NCI-H526 (cell line): Measurements from ENCODE around the gene CRYBA4.
A peak's percentile ranks its signal among the peaks of the same experiment; 100 is the strongest.

Experiments used
- DNase-seq, 2 experiments: peaks; one replicate each; lab custom pipeline; 2025; lab: John Stamatoyannopoulos, UW

CRYBA4 gene

DNA sequence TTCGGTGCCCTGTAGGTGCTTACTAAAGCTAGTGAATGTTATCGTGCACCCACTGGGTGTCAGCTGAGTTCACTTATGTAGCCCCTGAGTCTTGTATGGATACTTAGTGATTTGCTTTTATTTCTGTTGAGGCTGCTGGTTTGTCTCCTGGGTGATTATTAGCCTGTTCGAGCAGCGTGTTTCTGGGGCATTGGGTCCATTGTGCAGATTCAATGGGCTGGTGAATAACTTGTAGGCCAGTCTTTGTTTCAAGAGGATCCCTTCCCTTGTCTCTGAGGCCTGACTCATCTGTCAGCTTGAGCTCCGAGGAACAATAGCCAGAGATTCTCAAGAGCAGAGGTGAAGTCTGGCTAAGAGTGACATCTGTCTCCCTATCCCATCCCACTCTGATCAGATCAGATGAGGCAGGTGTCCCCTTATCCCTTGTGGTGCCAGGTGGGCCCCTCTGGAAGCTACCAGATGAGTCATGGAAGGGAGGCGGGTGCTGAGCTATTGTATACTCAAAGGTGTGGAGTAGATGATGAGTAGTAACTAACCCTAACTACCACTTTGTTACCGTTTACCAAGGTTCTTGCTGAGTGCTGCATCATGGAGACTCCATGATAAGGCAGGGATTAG is 39.3 kb downstream of the CRYBA4 start:
- DNase-seq = no peak

DNA sequence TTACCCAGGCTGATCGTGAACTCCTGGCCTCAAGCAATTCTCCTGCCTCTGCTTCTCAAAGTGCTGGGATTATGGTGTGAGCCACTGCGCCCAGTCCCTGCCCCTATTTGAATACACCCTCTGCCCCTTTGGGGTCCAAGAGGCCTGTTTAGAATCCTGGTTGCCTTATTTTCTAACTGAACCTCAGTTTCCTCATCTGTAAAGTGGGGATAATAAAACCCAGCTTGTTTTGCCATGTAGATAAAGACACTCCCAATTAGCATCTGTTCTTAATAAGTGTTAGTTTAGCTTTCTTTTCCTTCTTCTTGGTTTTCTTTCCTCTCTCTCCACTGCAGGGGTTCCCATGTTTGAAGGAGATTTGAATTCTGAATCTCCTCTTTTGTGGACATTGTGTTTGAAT is 40.4 kb downstream of the CRYBA4 start:
- DNase-seq = no peak

DNA sequence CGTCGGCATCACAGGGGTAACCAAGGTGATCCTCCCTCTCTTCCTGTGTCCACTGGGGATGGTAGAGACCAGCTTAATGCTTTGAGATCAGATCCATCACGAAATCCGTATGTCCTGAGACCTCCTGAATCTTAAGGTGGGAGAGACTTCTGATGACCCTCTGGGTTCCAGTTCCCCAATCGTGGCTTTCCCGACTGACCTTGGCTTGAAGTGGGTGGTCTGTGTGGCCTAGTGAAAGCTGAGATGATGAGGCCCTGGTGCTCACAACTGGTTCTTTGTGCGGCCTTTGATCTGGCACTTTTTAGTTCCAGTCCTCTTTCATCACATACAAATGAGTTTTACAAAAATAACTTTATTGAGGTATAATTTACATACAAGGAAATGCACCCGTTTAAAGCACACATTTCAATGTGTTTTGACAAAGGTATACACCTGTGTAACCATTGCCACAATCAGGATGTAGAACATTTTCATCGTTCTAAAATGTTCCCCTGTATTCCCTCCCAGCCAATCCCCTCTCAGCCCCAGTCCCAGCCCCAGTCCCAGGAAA is 41.7 kb downstream of the CRYBA4 start:
- DNase-seq = peak in 1 of 2 experiments; percentile 18

DNA sequence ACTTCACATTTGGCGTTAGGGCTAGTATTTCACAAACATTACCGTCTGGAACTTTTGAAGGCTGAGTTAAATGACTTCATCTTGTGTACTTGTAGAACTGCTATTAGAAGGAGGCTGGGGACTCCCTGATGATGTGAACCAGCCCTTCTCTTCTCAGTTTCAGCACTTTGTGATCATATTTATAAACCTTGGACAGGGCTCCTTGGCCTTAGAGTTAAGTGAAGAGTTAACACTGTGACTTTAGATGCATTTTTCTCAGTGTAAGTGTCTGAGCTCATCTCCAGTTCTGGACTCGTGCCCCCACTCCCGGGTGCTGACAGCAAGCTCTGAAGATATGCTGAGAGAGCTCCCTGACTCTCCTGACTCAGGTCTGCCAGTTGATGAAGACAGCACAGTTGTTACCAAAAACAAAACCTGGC is 44.1 kb downstream of the CRYBA4 start:
- DNase-seq = no peak

DNA sequence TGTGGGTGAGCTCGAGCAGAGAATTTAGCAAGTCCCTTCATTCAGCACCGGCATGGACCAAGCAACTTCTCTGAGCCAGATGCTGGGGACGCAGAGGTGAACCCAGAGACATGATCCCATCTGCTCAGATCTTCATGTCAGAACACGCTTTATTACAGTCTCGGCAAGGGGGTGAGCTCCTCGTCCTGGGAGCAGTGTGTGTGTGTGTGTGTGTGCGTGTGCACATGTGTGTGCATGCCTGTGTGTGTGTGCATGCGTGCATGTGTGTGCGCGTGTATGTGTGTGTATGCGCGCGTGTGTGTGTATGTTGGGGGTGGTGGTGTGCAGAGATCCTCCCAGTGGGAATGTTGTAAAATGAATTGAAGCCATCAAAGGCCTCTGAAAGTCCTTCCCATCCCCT is 45.4 kb downstream of the CRYBA4 start:
- no peak for DNase-seq

DNA sequence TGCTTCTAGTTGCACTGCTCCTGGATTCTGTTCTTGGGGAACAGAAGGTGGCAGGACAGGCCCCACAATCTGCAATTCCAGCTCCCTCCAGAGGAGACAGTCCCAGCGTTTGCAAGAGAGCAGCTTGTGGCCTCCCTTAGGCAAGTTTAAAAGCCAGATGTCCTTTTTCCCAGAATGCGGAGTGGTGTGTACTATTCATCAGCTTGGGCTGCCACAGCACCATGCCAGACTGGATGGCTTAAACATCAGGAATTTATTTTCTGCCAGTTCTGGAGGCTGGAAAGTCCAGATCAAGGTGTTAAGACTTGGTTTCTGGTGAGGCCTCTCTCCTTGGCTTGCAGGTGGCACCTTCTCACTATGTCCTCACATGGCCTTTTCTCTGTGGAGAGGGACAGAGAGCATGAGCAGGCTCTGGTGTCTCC is 47.3 kb downstream of the CRYBA4 start:
- DNase-seq = peak in 1 of 2 experiments; percentile 50

DNA sequence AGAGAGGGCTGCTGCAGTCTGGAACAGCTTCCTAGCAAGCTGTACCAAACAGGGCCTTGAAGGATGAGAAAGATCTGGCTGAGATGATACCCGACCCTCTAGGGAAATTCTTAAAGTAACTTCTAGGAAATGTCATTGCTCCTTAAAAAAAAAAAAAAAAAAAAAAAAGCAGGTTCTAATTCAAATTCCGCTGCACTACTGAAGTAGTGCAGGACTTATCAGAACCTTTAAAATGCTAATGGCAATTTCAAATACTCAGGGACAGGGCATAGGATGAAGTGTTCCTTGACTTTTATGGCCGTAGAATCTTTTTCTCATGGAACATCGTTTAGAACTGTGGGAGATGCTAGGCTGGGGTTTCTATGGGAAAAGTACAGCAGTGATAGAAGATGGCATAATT is 48.7 kb downstream of the CRYBA4 start:
- no peak for DNase-seq

DNA sequence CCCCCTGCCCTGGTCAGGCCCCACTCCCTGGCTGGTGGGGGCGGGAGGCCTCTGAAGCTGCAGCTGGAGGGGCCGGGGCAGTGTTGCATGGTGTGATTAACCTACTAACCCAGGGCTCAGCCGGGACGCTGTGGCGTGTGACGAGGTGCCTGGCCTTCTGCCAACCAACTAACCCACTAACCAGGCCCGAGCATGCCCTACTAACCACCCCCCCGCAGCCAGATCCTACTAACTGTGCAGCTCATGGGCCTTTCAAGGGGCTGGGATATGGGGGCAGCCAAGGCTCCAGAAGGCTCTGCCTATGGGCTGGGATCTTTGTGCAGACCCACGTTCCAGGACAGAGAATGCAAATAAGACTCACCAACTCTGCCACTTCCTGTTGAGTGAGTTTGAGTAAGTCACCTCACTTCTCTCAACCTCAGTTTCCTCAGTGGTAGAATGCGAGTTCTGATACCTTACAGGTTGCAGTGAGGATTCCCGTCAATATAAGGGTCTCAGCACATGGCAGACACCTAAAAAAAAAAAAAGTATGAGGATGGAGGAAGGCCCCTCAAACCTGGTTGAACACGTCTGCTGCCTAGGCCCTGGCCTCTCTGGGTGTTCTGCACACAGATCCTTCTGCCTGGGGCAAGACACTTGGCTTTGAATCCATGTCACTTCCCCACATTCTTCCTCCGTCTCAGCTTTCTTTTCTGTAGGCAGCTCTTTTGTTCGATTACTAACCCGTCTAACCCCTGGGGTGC is 49.7 kb downstream of the CRYBA4 start:
- peak in 1 of 2 experiments; percentile 20 for DNase-seq

DNA sequence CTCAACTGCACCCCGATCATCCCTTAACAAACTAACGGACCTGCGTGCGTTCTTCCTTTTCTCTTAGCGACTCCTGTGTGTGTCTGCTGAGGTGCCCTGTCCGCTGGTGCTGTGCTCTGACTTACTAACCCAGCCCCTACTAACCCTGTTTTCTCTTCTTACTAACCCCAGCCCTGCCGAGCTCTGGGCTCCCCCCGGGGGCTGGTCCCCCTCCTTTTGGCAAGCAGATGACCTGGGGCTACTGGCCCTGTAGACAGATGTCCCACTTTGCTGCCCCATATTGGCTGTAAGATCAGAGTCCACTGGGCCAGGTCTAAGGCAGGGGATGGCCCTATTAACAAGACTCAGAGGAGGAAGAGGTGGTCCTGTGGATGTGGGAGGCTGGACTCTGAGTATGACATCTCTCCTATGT is 50.3 kb downstream of the CRYBA4 start:
- no peak for DNase-seq

DNA sequence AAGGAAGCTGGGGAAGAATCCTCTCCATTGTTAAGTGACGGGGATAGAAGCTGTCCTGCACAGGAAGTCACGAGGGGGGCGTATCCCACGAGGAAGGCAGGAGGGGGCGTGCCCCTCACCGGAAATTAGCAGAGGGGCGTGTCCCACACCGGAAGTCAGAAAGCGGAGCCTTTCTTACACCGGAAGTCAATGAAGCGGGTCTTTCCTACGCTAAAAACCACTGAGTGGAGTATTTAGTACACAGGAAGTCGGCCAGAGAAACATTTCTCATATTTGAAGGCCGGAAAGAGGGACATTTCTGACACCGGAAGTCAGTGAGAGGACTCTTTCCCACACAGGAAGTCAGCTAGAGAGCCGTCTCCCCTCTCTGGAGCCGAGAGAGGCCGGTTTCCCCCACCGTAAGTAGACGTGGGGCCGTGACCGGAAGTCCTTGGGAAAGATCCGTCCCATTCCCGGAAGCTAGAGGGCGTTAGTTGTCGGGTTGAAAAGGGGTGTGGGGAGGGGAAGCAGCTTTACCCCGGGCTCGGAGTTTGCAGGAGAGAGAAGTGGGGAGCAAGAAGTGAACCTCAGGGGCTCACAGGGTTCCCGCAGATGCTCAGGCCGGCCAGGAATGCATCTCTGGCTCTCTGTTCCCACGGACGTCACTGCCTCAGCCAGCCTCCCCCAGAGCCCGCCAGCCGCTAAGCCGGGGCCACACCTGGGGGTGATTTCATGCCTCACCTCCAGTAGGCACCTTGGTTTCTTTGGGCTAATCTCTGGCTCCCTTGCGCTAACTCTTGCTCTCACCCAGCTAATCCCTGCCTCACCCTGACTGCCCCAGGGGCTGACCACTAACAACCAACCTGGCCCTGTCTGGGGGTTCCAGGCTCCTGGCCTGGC is 51.1 kb downstream of the CRYBA4 start:
- DNase-seq = peak; percentile 93 to 96

DNA sequence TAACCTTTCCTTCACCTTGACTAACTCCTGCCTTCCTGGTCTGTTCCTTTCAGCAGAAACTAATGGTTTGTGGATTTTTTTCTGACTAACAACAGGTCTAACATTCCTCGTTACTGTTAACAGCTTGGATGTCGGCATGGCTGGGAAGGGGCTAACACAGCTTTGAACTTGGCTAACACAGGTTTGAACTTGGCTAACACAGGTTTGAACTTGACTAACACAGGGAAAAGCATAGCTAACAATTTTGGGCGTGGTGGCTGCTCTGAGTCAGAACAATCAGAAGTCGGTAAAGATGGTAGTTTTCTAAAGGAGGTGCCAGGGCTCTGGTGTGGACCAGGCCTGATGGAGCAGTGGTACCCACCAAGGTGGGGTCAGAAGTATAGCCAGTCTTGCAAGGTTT is 51.7 kb downstream of the CRYBA4 start:
- DNase-seq = no peak

DNA sequence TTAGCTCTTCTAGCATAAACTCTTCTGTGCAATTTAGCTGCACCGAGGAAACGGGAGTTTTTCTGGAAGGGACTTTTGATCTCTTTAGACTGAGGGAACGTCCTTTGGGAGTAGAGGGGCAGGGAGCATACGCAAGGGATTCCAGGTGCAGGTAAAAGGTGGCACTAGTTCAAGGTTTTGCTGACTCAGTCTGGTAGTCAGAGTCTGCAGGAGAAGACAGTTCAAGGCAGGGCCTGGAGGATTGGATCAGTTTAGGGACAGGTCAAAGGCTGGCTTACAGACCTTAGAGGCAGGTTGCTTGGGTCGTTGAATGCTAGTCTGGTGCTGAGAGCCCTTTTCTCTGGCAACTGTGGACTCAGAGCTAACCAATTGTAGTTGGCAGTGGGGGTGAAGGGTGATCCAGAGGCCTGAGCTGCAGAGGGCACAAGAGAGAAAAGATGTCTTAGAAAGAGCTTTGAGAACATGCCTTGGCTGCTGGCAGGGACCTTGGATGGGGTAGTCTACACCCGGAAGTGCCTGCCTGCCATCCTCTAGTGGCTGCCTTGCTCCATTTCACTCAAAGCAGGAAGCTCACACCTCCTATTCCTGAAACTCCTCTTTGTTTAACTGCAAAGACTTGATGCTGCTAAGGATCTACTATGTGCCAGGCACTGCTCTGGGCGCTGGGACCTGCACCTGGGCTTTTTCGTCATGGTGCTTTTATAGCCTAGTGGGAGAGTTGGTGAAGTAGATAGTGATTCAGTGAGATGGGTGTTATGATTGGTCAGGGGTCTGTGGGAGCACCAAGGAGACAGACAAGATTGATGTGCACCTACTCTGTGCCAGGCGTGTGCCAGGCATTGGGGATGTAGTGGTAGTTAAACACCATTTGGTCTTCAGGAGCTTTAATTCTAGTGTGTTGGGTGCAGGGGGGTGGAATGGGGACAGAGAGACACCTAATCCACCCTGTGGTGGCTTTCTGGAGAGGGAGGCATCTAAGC is 52.7 kb downstream of the CRYBA4 start:
- DNase-seq = no peak

DNA sequence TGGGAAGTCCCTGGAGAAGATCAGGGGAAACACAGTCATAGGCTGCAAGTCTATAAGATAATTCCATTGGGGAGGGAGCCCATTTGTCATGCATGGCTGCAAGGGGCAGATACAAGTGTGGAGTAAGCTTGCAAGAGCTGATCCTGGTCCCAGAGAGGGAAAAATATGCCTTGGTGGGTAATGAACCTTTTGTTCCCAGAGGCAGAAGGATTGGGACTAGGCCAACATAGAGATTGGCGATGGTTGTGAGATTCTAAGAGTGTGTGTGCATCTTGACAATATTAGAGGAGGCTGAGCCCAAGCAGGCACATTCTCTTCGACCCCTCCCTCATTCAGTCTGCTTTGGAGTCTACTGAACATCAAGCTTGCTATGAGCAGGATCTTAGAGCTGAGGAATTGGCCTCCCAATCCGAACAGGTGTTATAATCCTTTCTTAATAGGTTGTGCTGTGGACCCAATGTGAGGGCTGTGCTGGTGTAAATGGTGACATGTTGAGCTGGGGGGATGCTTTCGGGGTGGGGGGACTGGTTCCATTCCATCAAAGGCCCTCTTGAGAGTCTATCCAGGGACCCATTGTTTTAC is 54.0 kb downstream of the CRYBA4 start:
- DNase-seq = no peak

DNA sequence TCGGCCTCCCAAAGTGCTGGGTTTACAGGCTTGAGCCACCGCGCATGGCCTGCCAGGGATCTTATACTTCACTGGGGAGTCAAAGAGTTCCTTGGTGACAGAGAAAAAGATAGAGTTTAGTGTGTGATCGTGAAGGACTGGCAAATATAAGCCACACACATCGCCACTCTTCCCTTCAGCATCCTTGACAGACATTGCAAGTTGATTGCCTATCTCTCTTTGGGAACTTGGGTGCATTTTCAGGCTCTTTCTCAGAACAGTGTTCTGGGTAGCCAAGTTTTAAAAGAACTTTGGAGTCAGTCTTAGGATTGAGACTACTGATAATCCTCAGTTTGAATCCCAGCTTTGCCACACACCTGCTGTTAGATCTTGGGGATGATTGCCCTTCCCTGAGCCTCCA is 55.5 kb downstream of the CRYBA4 start:
- DNase-seq = no peak

DNA sequence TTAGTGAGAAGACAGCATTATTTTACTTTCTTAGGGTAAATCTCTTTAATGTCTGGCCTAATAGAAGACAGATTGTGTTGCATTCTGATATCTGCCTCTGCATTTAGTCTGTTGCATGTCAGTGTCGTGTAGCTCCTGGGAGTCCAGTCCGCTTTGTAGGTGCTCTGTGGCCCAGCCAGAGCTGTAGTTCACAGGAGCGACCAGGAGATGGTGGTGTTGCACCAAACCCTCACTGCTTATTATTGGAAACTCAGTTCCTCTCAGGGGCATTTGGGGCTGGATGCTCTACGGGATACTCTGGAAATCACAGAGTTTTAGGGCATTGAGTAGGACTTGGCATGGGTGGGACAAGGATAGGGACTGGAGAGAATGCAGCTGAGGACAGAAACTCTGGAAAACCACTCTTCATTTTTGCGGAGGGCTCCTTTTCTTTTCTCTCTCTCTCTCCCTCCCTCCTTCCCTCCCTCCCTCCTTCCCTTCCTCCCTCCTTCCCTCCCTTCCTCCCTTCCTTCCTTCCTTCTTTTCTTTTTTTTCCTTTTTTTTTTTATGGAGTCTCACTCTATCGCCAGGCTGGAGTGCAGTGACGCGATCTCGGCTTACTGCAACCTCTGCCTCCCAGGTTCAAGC is 57.4 kb downstream of the CRYBA4 start:
- peak; percentile 38 to 72 for DNase-seq
